ENCODE data around the gene PDLIM1.

PDLIM1 gene

GRCh38 chr10:95314192-95314918 is 23.6 kb upstream of the PDLIM1 start:
- DNase-seq (ENCODE audit: low spot score) = no peak

GRCh38 chr10:95312986-95313495 is 22.2 kb upstream of the PDLIM1 start:
- DNase-seq (ENCODE audit: low spot score) = no peak

GRCh38 chr10:95312257-95312656 is 21.5 kb upstream of the PDLIM1 start:
- no peak for DNase-seq (ENCODE audit: low spot score)

- no peak for DNase-seq (ENCODE audit: low spot score)
These were observed 19.2 kb upstream of the PDLIM1 start for GRCh38 chr10:95309958-95310357.

- no peak for DNase-seq (ENCODE audit: low spot score)
These were observed 17.8 kb upstream of the PDLIM1 start for GRCh38 chr10:95308389-95309302.

- DNase-seq (ENCODE audit: low spot score) = no peak
These were observed 16.0 kb upstream of the PDLIM1 start for GRCh38 chr10:95306851-95307250.

GRCh38 chr10:95306318-95306650 is 15.5 kb upstream of the PDLIM1 start:
- no peak for DNase-seq (ENCODE audit: low spot score)

GRCh38 chr10:95305606-95306317 is 15.0 kb upstream of the PDLIM1 start:
- no peak for DNase-seq (ENCODE audit: low spot score)

GRCh38 chr10:95304976-95305375 is 14.2 kb upstream of the PDLIM1 start:
- DNase-seq (ENCODE audit: low spot score) = no peak

GRCh38 chr10:95304463-95304862 is 13.7 kb upstream of the PDLIM1 start:
- DNase-seq (ENCODE audit: low spot score) = no peak

GRCh38 chr10:95303950-95304349 is 13.1 kb upstream of the PDLIM1 start:
- DNase-seq (ENCODE audit: low spot score) = no peak

- no peak for DNase-seq (ENCODE audit: low spot score)
These were observed 12.7 kb upstream of the PDLIM1 start for GRCh38 chr10:95303535-95303934.

GRCh38 chr10:95300022-95300539 is 9.3 kb upstream of the PDLIM1 start:
- no peak for DNase-seq (ENCODE audit: low spot score)

- DNase-seq (ENCODE audit: low spot score) = no peak
These were observed 6.6 kb upstream of the PDLIM1 start for GRCh38 chr10:95297402-95297801.

GRCh38 chr10:95296764-95297163 is 6.0 kb upstream of the PDLIM1 start:
- no peak for DNase-seq (ENCODE audit: low spot score)

- DNase-seq (ENCODE audit: low spot score) = peak; percentile 32
These were observed 4.4 kb upstream of the PDLIM1 start for GRCh38 chr10:95295031-95295755.

GRCh38 chr10:95293631-95294030 is 2.8 kb upstream of the PDLIM1 start:
- DNase-seq (ENCODE audit: low spot score) = no peak

GRCh38 chr10:95291365-95292039 is 699 bp upstream of the PDLIM1 start:
- DNase-seq (ENCODE audit: low spot score) = no peak

GRCh38 chr10:95289921-95290421 is 832 bp downstream of the PDLIM1 start:
- DNase-seq (ENCODE audit: low spot score) = no peak

GRCh38 chr10:95289003-95289920 is 1.5 kb downstream of the PDLIM1 start:
- DNase-seq (ENCODE audit: low spot score) = no peak
